Measurements from ENCODE around the gene PRKG1. TPM values are rescaled to one million over a fixed set of nuclear protein-coding genes. Genes with fewer than 3 reads are reported as not detected.

Gene PRKG1
- total RNA-seq, 1 experiment from 2014 or later = 10.4 TPM

DNA sequence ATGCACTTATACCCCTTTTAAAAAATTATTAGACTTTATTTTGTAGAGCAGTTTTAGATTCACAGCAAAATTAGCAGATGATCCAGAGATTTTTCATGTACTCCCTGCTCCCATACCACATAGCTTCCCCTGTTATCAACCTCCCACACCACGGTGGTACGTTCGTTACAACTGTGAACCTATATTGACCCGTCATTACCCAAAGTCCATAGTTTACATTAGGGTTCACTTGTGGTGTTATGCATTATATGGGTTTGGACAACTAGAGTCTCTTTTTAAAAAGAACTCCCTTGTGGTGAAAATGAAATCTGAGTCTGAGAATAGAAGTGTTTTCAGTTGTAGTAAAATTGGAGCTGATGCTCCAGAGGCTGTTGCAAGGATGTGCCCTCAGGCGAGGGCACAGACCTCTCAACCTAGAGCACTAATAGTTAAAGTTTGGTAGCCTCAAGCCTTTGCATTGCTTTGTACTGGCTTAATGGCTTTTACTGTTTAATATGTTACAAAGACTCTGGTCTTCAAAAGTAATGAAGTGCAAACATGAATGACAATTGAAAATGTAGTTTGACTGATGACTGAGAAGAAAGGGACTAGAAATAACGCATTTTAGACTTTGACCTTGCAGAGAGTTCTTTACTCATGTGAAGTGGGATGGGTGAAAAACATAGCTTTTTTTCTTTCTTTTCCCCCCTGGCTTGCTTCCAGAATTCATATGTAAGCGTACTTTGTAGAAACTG is 655.7 kb downstream of the PRKG1 start:
- Mint-ChIP-seq H3K9me3 (no peaks in the 10 kb centered on the region), H3K27ac (no peak overlapping the region), H3K4me3 (no peak overlapping the region), H3K27me3 (ENCODE audit: low read depth) (no peaks in the 10 kb centered on the region), H3K36me3 (ENCODE audit: insufficient read depth in 1 of 3, low read depth in 3 of 3) (no peaks in the 10 kb centered on the region), H3K4me1 (peaks cover 10 to 11% of the 10 kb centered on the region in 2 experiments)
- Histone ChIP-seq H3K79me1 (ENCODE audit: insufficient read depth, low read depth, low read length, poor library complexity, severe bottlenecking) (no peaks in the 10 kb centered on the region), H3K56ac (ENCODE audit: insufficient read length, low read depth, low read length) (no peak overlapping the region), H3K79me2 (ENCODE audit: insufficient read depth, low read length) (no peaks in the 10 kb centered on the region), H2BK5ac (ENCODE audit: insufficient read length, low read length) (no peak overlapping the region), H2AK5ac (ENCODE audit: insufficient read length, low read length) (no peak overlapping the region), H3K23ac (ENCODE audit: insufficient read length, low read depth, low read length) (no peak overlapping the region), H3K27me3 (ENCODE audit: insufficient read depth, low read length) (no peaks in the 10 kb centered on the region), H2BK12ac (ENCODE audit: insufficient read length, low read depth, low read length) (no peak overlapping the region), H4K5ac (ENCODE audit: insufficient read length, low read depth, low read length) (no peak overlapping the region), H3K4me2 (ENCODE audit: insufficient read depth, insufficient read length, low read length) (no peak overlapping the region), H3K27ac (ENCODE audit: insufficient read length, low read depth, low read length) (no peak overlapping the region), H3K18ac (ENCODE audit: insufficient read length, low read depth, low read length) (no peak overlapping the region), H3K14ac (ENCODE audit: insufficient read depth, low read length) (no peak overlapping the region), H2AFZ (ENCODE audit: low read length) (no peak overlapping the region), H3K4ac (ENCODE audit: low read depth, low read length) (no peak overlapping the region), H4K91ac (ENCODE audit: insufficient read length, low read depth, low read length) (no peak overlapping the region), H2BK120ac (ENCODE audit: low read depth, low read length, poor library complexity, severe bottlenecking) (no peak overlapping the region), H4K8ac (replicated peaks; ENCODE audit: insufficient read length, low read depth, low read length) (no peak overlapping the region), H4K20me1 (ENCODE audit: control insufficient read depth, insufficient read depth, insufficient read length) (no peaks in the 10 kb centered on the region), H2BK20ac (ENCODE audit: low read depth, low read length, poor library complexity, severe bottlenecking) (no peak overlapping the region), H3K4me1 (ENCODE audit: insufficient read depth, low read length) (peaks cover 2% of the 10 kb centered on the region; the same call in 1 of the 2 replicates), H2BK15ac (ENCODE audit: low read depth, low read length) (no peak overlapping the region), H3K23me2 (ENCODE audit: insufficient read length, low read depth, low read length, poor library complexity, severe bottlenecking) (no peaks in the 10 kb centered on the region), H3K9ac (ENCODE audit: extremely low read depth, insufficient read length, low read length) (no peak overlapping the region), H3K9me3 (ENCODE audit: control insufficient read depth, low read depth, low read length) (no peaks in the 10 kb centered on the region), H3T11ph (ENCODE audit: low read length) (no peak overlapping the region)
- WGBS (ENCODE audit: extremely low coverage, insufficient read length, low lambda C conversion rate) = no CpG with 5 or more reads among the region's 7 CpGs
- TF ChIP-seq, protein P1, sequence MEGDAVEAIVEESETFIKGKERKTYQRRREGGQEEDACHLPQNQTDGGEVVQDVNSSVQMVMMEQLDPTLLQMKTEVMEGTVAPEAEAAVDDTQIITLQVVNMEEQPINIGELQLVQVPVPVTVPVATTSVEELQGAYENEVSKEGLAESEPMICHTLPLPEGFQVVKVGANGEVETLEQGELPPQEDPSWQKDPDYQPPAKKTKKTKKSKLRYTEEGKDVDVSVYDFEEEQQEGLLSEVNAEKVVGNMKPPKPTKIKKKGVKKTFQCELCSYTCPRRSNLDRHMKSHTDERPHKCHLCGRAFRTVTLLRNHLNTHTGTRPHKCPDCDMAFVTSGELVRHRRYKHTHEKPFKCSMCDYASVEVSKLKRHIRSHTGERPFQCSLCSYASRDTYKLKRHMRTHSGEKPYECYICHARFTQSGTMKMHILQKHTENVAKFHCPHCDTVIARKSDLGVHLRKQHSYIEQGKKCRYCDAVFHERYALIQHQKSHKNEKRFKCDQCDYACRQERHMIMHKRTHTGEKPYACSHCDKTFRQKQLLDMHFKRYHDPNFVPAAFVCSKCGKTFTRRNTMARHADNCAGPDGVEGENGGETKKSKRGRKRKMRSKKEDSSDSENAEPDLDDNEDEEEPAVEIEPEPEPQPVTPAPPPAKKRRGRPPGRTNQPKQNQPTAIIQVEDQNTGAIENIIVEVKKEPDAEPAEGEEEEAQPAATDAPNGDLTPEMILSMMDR (conservative IDR thresholded peaks at IDR 0.05) = no peak
- DNase-seq = no peak

All from H9 (cell line).